ENCODE data around the gene PCK2.
A peak's percentile ranks its signal among the peaks of the same experiment; 100 is the strongest.

Gene PCK2

DNA sequence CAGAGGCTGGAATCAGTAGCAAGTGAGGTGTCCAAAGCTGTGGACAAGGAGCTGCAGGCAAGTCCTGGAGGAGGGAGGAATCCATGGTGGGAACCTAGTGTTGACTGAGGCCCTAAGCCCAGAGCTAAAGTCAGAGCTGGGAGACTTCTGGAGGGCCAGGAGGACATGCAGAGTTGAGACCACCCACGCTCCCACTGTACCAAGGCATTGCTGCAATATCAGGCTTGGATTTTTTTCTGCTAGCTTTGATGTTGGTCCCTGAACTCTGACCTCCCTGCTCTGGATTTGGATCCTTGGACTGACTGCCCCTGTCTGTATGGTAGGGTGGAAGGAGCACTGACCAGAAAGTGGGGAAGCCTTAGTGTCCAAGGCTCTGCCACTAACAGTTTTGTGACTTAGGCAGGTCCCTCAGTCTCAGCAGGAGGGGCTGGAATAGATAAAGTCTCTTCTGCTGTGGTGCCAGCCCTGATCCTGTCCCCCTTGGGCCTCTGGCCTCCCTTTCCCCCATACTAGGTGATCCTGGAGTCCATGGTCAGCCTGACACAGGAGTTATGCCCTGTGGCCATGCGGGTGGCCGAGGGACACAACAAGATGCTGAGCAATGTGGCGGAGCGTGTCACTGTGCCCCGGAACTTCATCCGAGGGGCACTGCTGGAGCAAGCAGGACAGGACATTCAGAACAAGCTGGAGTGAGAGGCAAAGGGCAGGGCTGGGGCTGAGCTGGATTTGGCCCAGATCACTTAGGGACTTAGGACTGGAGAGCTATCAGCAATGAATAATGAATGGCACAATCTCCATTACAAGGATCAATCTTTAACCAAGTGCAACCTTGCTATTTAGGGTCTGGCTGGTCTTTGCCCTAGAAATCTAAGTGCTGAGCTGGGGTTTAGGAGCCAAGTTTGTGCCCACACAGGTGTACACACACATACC, 32.9 kb upstream of the PCK2 start:
- H3K9me3 Mint-ChIP-seq: no peaks in the 10 kb centered on the region
- no peak for DNase-seq
- H3K36me3 Mint-ChIP-seq (ENCODE audit: low read depth): no peaks in the 10 kb centered on the region
- H3K27ac Mint-ChIP-seq: no peak overlapping the region
- peaks cover 6% of the 10 kb centered on the region for H3K27me3 Mint-ChIP-seq (ENCODE audit: low read depth, poor library complexity)
- TF ChIP-seq, protein P1, sequence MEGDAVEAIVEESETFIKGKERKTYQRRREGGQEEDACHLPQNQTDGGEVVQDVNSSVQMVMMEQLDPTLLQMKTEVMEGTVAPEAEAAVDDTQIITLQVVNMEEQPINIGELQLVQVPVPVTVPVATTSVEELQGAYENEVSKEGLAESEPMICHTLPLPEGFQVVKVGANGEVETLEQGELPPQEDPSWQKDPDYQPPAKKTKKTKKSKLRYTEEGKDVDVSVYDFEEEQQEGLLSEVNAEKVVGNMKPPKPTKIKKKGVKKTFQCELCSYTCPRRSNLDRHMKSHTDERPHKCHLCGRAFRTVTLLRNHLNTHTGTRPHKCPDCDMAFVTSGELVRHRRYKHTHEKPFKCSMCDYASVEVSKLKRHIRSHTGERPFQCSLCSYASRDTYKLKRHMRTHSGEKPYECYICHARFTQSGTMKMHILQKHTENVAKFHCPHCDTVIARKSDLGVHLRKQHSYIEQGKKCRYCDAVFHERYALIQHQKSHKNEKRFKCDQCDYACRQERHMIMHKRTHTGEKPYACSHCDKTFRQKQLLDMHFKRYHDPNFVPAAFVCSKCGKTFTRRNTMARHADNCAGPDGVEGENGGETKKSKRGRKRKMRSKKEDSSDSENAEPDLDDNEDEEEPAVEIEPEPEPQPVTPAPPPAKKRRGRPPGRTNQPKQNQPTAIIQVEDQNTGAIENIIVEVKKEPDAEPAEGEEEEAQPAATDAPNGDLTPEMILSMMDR (IDR thresholded peaks at IDR 0.05): no peak
- peaks cover 28% of the 10 kb centered on the region for H3K4me1 Mint-ChIP-seq
- no peak overlapping the region for H3K4me3 Mint-ChIP-seq

DNA sequence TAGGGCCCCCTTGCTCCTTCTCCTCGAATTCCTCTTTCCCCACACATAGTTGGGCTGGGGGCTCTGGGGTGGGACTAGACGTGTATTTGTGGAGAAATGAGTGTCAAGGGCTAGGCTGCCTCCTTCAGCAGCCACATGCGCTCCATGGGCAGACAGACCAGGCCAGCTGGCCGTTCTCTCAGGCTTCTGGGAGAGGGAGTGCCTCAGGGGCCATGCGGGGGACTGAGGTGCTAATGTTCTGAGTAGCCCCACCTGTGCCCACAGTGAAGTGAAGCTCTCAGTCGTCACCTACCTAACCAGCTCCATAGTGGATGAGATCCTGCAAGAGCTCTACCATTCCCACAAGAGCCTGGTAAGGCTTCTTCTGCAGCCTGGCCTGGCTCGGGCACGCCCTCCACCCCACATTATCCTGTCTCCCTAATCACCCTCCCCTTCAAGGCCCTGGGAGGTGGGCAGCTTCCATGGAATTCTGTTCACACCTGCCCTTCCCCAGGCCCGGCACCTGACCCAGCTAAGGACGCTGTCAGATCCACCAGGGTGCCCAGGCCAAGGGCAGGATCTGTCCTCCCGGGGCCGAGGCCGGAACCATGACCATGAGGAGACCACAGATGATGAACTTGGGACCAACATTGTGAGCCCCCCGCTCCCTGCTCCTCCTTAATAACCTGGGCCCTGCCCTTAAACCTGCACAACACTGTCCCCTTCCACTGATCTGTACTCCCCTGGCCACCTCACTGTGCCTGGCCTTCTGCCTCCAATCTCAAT, 31.7 kb upstream of the PCK2 start:
- TF ChIP-seq, protein P1 (IDR thresholded peaks at IDR 0.05): no peak
- H3K36me3 Mint-ChIP-seq (ENCODE audit: low read depth): no peaks in the 10 kb centered on the region
- peaks cover 36% of the 10 kb centered on the region for H3K4me1 Mint-ChIP-seq
- no peak overlapping the region for H3K4me3 Mint-ChIP-seq
- no peak overlapping the region for H3K27ac Mint-ChIP-seq
- peaks cover 4% of the 10 kb centered on the region for H3K27me3 Mint-ChIP-seq (ENCODE audit: low read depth, poor library complexity)
- DNase-seq: no peak
- no peaks in the 10 kb centered on the region for H3K9me3 Mint-ChIP-seq

GRCh38 chr14:24063263-24063836, 30.8 kb upstream of the PCK2 start:
- Mint-ChIP-seq H3K4me3 (no peak overlapping the region), H3K4me1 (peaks cover 35% of the 10 kb centered on the region), H3K27ac (peak overlapping the region; percentile 33), H3K36me3 (ENCODE audit: low read depth) (no peaks in the 10 kb centered on the region), H3K9me3 (no peaks in the 10 kb centered on the region), H3K27me3 (ENCODE audit: low read depth, poor library complexity) (peaks cover 12% of the 10 kb centered on the region)
- TF ChIP-seq, protein P1 (IDR thresholded peaks at IDR 0.05): no peak
- DNase-seq: no peak

GRCh38 chr14:24064091-24064795, 29.9 kb upstream of the PCK2 start:
- no peaks in the 10 kb centered on the region for H3K9me3 Mint-ChIP-seq
- TF ChIP-seq, protein P1 (IDR thresholded peaks at IDR 0.05): no peak
- peaks cover 26% of the 10 kb centered on the region for H3K4me1 Mint-ChIP-seq
- DNase-seq: no peak
- no peaks in the 10 kb centered on the region for H3K36me3 Mint-ChIP-seq (ENCODE audit: low read depth)
- peak overlapping the region; percentile 51 for H3K27ac Mint-ChIP-seq
- no peak overlapping the region for H3K4me3 Mint-ChIP-seq
- peaks cover 14% of the 10 kb centered on the region for H3K27me3 Mint-ChIP-seq (ENCODE audit: low read depth, poor library complexity)

DNA sequence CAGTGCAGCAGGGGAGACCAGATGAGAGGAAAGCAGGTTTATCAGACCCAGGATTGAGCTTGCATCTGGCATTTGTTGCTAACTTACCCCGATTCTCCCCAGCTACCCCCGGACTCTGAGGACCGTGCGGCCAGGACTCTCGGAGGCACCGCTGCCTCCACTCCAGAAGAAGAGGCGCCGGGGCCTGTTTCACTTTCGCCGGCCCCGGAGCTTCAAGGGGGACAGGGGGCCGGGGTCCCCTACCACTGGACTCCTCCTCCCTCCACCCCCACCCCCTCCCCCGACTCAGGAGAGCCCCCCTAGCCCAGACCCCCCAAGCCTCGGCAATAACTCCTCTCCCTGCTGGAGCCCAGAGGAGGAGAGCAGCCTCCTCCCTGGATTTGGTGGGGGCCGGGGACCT, 29.3 kb upstream of the PCK2 start:
- H3K4me3 Mint-ChIP-seq: no peak overlapping the region
- peaks cover 22% of the 10 kb centered on the region for H3K4me1 Mint-ChIP-seq
- H3K9me3 Mint-ChIP-seq: no peaks in the 10 kb centered on the region
- H3K27ac Mint-ChIP-seq: no peak overlapping the region
- peaks cover 19% of the 10 kb centered on the region for H3K27me3 Mint-ChIP-seq (ENCODE audit: low read depth, poor library complexity)
- TF ChIP-seq, protein P1 (IDR thresholded peaks at IDR 0.05): no peak
- no peaks in the 10 kb centered on the region for H3K36me3 Mint-ChIP-seq (ENCODE audit: low read depth)
- DNase-seq: no peak

Measured in nephron progenitor cell (in vitro differentiated cells).